A549 (cell line): ENCODE results near the gene BAG1. TPM values are rescaled to one million over a fixed set of nuclear protein-coding genes. Genes with fewer than 3 reads are reported as not detected.

Experiments
- ATAC-seq, 2 experiments: fragments of 200-7000 bp in 1 of 2; fragments of >200 bp in 1 of 2; cut with Nextera tagmentation in 1 of 2; cut with Tn5 transposase in 1 of 2; 3 replicates each; pipeline versions ENCODE4 v1.8.0 to v1.9.1; 2018 to 2020; ENCODE audit warnings: mild to moderate bottlenecking in 1 of 2, moderate library complexity in 1 of 2
- CTCF ChIA-PET: fragments of 300-600 bp; sonication (Branson Sonifier 250); formaldehyde crosslinking; extraction: SDS; loops from one replicate; lab custom pipeline; 2021; ENCODE audit warnings: antibody characterized with exemption, inconsistent platforms; lab: Yijun Ruan, JAX
- POLR2A ChIA-PET: fragments of 350-600 bp; formaldehyde crosslinking; extraction: SDS; loops from one replicate; lab custom pipeline; 2021; ENCODE audit warnings: antibody characterized with exemption, inconsistent platforms; lab: Yijun Ruan, JAX
- DNase-seq, 2 experiments: peaks; one replicate each; pipeline versions ENCODE4 v3.0.0 to v3.0.0-alpha.2; 2011 to 2016; ENCODE audit warnings: low read depth in 1 of 2, low spot score in 1 of 2
- FAIRE-seq: peaks from 2 replicates; lab custom pipeline; 2011; peaks lifted over from hg19 to GRCh38; lab: Jason Lieb, UNC
- H3K27ac ChIP-seq, 2 experiments: fragments of >200 bp; sonication (Bioruptor Twin); formaldehyde crosslinking; 3 replicates each; pipeline ENCODE4 v1.5.1; 2016 to 2017
- H3K4me1 ChIP-seq: fragments of >200 bp; sonication (Bioruptor Twin); formaldehyde crosslinking; 3 replicates; pipeline ENCODE4 v1.6.1; 2016
- H3K4me2 ChIP-seq: fragments of >200 bp; sonication (Bioruptor Twin); formaldehyde crosslinking; 3 replicates; pipeline ENCODE4 v1.6.1; 2016
- H3K4me3 ChIP-seq: fragments of >200 bp; sonication (Bioruptor Twin); formaldehyde crosslinking; 3 replicates; pipeline ENCODE4 v1.5.1; 2016
- H3K9me3 ChIP-seq: fragments of >200 bp; sonication (Bioruptor Twin); formaldehyde crosslinking; 3 replicates; pipeline ENCODE4 v1.6.1; 2016
- CBX8 ChIP-seq: fragments of 200-600 bp; sonication (generic); IDR thresholded peaks from 2 replicates; pipeline ENCODE4 v1.6.1; 2016
- CHD2 ChIP-seq: fragments of 150-350 bp; IDR thresholded peaks from 2 replicates; pipeline ENCODE4 v1.6.1; 2014; ENCODE audit warnings: low read length; ENCODE audit not compliant: partially characterized antibody
- CTCF ChIP-seq: fragments of >200 bp; sonication (Bioruptor Twin); formaldehyde crosslinking; IDR thresholded peaks from 3 replicates; pipeline ENCODE4 v1.5.1; 2016
- EHF ChIP-seq: fragments of 250-450 bp; sonication (Bioruptor Pico); IDR thresholded peaks from 2 replicates; pipeline ENCODE4 v1.5.0; 2020; ENCODE audit warnings: mild to moderate bottlenecking
- EHMT2 ChIP-seq: fragments of 200-600 bp; sonication (generic); IDR thresholded peaks from 2 replicates; pipeline ENCODE4 v1.6.1; 2016; ENCODE audit warnings: antibody characterized with exemption, low read depth, mild to moderate bottlenecking, moderate library complexity
- FOSL2 ChIP-seq, 2 experiments: fragments of 450-650 bp in 1 of 2; fragments of >200 bp in 1 of 2; sonication (Bioruptor Twin) in 1 of 2; formaldehyde crosslinking; IDR thresholded peaks; 2 replicates each; pipeline versions ENCODE4 v1.5.0 to v1.6.1; 2016 to 2020; ENCODE audit warnings: mild to moderate bottlenecking in 1 of 2, moderate library complexity in 1 of 2
- HEYL ChIP-seq: fragments of 250-450 bp; sonication (Bioruptor Pico); IDR thresholded peaks from 2 replicates; pipeline ENCODE4 v1.8.0; 2021; ENCODE audit warnings: mild to moderate bottlenecking, moderate library complexity
- HMGXB4 ChIP-seq: fragments of 250-450 bp; sonication (Bioruptor Pico); IDR thresholded peaks from 2 replicates; pipeline ENCODE4 v1.5.0; 2021; ENCODE audit warnings: mild to moderate bottlenecking, moderate library complexity, borderline replicate concordance
- HOXA7 ChIP-seq: fragments of 250-450 bp; sonication (Bioruptor Pico); IDR thresholded peaks from 2 replicates; pipeline ENCODE4 v1.5.0; 2020; ENCODE audit warnings: mild to moderate bottlenecking, moderate library complexity
- HOXB13 ChIP-seq: fragments of 250-450 bp; sonication (Bioruptor Pico); IDR thresholded peaks from 2 replicates; pipeline ENCODE4 v1.5.0; 2020; ENCODE audit warnings: low read depth, mild to moderate bottlenecking, moderate library complexity
- MYC ChIP-seq: IDR thresholded peaks from 2 replicates; pipeline ENCODE4 v1.6.1; 2012; ENCODE audit warnings: mild to moderate bottlenecking, inconsistent platforms, low read length, improper control_type of control experiment, borderline replicate concordance
- POLR2AphosphoS2 ChIP-seq: conservative IDR thresholded peaks from 2 replicates; pipeline ENCODE4 v1.6.1; 2012; ENCODE audit warnings: low read length, improper control_type of control experiment, inconsistent platforms
- RARB ChIP-seq: fragments of 250-450 bp; sonication (Bioruptor Pico); IDR thresholded peaks from 2 replicates; pipeline ENCODE4 v1.8.0; 2021; ENCODE audit warnings: mild to moderate bottlenecking, moderate library complexity
- RNF2 ChIP-seq: fragments of 200-600 bp; sonication (generic); IDR thresholded peaks from 2 replicates; pipeline ENCODE4 v1.6.1; 2016; ENCODE audit warnings: low read depth, mild to moderate bottlenecking, antibody characterized with exemption, moderate library complexity, borderline replicate concordance
- ZNF302 ChIP-seq: fragments of 250-450 bp; sonication (Bioruptor Pico); IDR thresholded peaks from 2 replicates; pipeline ENCODE4 v1.9.0; 2021; ENCODE audit warnings: inconsistent platforms, mild to moderate bottlenecking, moderate library complexity
- ZSCAN20 ChIP-seq: fragments of 250-450 bp; sonication (Bioruptor Pico); IDR thresholded peaks from 2 replicates; pipeline ENCODE4 v1.8.0; 2022; ENCODE audit warnings: mild to moderate bottlenecking, moderate library complexity
- WGBS: methylation state at CpG from one replicate; pipeline ENCODE4 v1.1.6; 2017; ENCODE audit errors: missing lambda C conversion rate; 5-methylcytosine and 5-hydroxymethylcytosine counted together
- polyA plus RNA-seq, 4 experiments: library from polyadenylated mRNA; depleted of rRNA in 3 of 4; stranded (reverse); fragments of >200 nt; fragmentation: RNase III in 1 of 4; extraction: RNeasy Plus Mini Kit Qiagen cat#74134 plus additional on column Dnase treatment in 1 of 4; gene quantifications; 2 replicates in 3 of 4; 3 replicates in 1 of 4; pipeline ENCODE4 v1.2.3, GENCODE V29; 2011 to 2017
- TF ChIP-seq, protein P1 (sequence below): fragments of 200-600 bp; sonication (generic); IDR thresholded peaks from 2 replicates; pipeline ENCODE4 v1.6.1; 2016; ENCODE audit warnings: antibody characterized with exemption, mild to moderate bottlenecking, moderate library complexity
- TF ChIP-seq, protein P2 (sequence below): IDR thresholded peaks from 2 replicates; pipeline ENCODE4 v1.6.1; 2012
- TF ChIP-seq, protein P3 (sequence below): IDR thresholded peaks from 2 replicates; pipeline ENCODE4 v1.6.1; 2012; ENCODE audit warnings: low read depth, borderline replicate concordance

The BAG1 gene
- polyA plus RNA-seq, 2 of the 4 experiments (the other 2 are of a cell fraction) = 73.0 to 86.9 TPM

DNA sequence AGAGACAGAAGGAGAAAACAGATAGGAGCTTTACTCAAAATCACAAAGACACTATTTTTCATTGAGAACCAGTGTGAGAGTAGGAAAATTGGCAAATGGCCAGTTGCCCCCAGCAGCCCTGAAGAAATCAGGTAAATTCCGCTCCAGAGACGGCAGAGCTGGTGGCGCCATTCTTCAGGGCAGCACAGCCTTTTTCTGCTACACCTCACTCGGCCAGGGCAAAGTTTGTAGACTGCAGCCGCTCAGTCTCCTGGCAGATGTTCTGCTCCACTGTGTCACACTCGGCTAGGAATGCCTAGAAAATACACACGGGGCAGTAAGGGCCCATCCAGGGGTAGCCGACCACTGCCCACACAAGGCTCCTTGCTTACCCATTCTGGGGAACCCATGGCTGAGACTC lies 9.5 kb downstream of the BAG1 start:
- ChIA-PET POLR2A (no interaction called here), CTCF (interaction anchor here (0.9 to 3.2 kb wide), 3 partner anchors 9 to 26 kb away, joined by 3 to 12 read pairs (median 3); partner anchors contain the start of genes BAG1 and CHMP5)
- ATAC-seq = peak in 1 of 2 experiments; percentile 10; a peak in 2 of 6 replicates
- no peak overlapping the region for H3K4me2 ChIP-seq
- WGBS = 90% methylated on average over 8 of the region's 8 CpGs
- no peaks in the 10 kb centered on the region for H3K9me3 ChIP-seq
- no peak for FAIRE-seq
- no peak for DNase-seq
- TF ChIP-seq FOSL2 (IDR thresholded peaks at IDR 0.05) (no peak), FOSL2 (CRISPR knock-in tag; IDR thresholded peaks at IDR 0.05) (no peak), ZNF302 (CRISPR knock-in tag) (no peak), EHF (no peak), HOXB13 (CRISPR knock-in tag) (no peak), HEYL (CRISPR knock-in tag) (no peak), MYC (no peak), POLR2AphosphoS2 (no peak), CHD2 (no peak), RARB (CRISPR knock-in tag) (no peak), RNF2 (no peak), EHMT2 (no peak), ZSCAN20 (CRISPR knock-in tag) (no peak), CTCF (no peak), CBX8 (no peak)
- TF ChIP-seq, protein P1, sequence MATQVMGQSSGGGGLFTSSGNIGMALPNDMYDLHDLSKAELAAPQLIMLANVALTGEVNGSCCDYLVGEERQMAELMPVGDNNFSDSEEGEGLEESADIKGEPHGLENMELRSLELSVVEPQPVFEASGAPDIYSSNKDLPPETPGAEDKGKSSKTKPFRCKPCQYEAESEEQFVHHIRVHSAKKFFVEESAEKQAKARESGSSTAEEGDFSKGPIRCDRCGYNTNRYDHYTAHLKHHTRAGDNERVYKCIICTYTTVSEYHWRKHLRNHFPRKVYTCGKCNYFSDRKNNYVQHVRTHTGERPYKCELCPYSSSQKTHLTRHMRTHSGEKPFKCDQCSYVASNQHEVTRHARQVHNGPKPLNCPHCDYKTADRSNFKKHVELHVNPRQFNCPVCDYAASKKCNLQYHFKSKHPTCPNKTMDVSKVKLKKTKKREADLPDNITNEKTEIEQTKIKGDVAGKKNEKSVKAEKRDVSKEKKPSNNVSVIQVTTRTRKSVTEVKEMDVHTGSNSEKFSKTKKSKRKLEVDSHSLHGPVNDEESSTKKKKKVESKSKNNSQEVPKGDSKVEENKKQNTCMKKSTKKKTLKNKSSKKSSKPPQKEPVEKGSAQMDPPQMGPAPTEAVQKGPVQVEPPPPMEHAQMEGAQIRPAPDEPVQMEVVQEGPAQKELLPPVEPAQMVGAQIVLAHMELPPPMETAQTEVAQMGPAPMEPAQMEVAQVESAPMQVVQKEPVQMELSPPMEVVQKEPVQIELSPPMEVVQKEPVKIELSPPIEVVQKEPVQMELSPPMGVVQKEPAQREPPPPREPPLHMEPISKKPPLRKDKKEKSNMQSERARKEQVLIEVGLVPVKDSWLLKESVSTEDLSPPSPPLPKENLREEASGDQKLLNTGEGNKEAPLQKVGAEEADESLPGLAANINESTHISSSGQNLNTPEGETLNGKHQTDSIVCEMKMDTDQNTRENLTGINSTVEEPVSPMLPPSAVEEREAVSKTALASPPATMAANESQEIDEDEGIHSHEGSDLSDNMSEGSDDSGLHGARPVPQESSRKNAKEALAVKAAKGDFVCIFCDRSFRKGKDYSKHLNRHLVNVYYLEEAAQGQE = no peak
- TF ChIP-seq, protein P2, sequence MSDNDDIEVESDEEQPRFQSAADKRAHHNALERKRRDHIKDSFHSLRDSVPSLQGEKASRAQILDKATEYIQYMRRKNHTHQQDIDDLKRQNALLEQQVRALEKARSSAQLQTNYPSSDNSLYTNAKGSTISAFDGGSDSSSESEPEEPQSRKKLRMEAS = no peak
- TF ChIP-seq, protein P3, sequence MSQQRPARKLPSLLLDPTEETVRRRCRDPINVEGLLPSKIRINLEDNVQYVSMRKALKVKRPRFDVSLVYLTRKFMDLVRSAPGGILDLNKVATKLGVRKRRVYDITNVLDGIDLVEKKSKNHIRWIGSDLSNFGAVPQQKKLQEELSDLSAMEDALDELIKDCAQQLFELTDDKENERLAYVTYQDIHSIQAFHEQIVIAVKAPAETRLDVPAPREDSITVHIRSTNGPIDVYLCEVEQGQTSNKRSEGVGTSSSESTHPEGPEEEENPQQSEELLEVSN = no peak
- H3K27ac ChIP-seq = peak overlapping the region in 1 of 2 experiments; percentile 8; a peak in 1 of 6 replicates
- peaks cover 38% of the 10 kb centered on the region for H3K4me1 ChIP-seq
- H3K4me3 ChIP-seq = no peak overlapping the region

DNA sequence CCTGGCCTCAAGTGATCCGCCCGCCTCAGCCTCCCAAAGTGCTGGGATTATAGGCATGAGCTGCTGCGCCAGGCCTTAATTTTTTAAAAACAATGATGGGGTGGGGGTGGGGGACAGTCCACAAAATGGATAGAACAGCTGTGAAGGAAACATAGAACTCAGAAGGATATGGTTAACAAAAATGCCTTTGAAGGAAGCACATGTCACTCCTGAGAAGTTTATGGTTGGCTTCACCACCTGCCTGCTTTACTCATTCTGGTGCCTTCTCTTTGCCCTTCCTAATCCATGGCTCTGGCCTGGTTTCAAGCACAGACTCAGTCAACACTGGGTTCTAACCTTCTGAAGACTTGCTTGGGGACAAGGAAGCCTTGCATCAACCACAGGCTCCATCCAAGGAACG lies 10.3 kb downstream of the BAG1 start:
- Histone ChIP-seq H3K4me1 (peaks cover 46% of the 10 kb centered on the region), H3K9me3 (no peaks in the 10 kb centered on the region), H3K4me2 (no peak overlapping the region), H3K27ac (no peak overlapping the region), H3K4me3 (no peak overlapping the region)
- CTCF ChIA-PET = interaction anchor here (0.6 to 3.2 kb wide), 6 partner anchors 10 to 212 kb away, joined by 3 to 12 read pairs (median 3); partner anchors contain the start of genes BAG1 and CHMP5
- DNase-seq (no peak), FAIRE-seq (no peak), ATAC-seq (no peak)
- TF ChIP-seq HOXA7 (CRISPR knock-in tag) (0 out of 2 replicates have a peak, but pooled peaks have one; percentile 47), HEYL (CRISPR knock-in tag) (no peak), HMGXB4 (CRISPR knock-in tag) (no peak)
- 86% methylated on average over 4 of the region's 4 CpGs for WGBS
- POLR2A ChIA-PET = interaction anchor here (0.6 kb wide), 1 partner anchor 201 kb away, joined by 6 read pairs; no protein-coding TSS in a partner anchor
